UCSD-AML1 (cell line): ENCODE data around the gene RFTN1.
A peak's percentile ranks its signal among the peaks of the same experiment; 100 is the strongest.

Experiments
- DNase-seq: peaks from one replicate; lab custom pipeline; 2025; ENCODE audit not compliant: unreplicated experiment; lab: John Stamatoyannopoulos, UW

RFTN1 gene

DNA sequence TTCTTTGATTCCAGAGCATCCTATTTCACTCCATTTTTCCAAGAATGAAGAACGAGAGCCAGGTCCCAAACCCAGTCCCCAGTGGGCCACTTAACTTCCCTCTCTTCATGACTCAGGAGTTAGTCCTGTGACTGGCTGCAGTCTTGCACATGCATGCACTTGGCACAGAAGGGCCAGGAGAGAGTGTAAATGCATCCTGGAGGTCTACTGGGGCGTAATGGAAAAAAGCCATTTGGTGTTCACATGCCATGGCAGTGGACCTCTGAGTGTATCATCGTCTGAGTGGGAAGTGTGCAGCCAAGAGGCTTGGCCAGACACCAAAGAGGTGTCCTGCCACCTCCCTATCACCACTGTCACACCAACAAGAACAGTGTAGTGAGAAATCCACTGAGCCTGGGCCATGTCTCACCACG is 15.1 kb upstream of the RFTN1 start:
- DNase-seq: no peak

DNA sequence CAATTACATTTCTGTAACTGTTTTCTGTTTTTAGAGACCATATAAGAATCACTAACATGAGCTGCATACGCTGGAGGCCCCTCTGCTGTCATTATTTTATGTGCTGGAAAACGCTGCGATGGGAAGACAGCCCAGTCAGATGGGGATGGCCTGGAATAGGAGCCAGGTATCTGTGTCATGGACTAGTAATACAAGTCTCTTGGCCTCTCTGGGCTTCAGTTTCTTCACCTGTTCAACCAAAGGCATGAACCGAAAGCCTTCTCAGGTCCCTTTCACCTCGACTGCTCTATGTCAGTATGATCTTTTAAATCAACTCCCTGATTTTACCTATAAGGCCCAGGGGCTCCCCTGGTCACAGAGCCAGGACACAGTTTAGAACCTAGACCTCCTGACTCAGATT is 14.6 kb upstream of the RFTN1 start:
- no peak for DNase-seq

DNA sequence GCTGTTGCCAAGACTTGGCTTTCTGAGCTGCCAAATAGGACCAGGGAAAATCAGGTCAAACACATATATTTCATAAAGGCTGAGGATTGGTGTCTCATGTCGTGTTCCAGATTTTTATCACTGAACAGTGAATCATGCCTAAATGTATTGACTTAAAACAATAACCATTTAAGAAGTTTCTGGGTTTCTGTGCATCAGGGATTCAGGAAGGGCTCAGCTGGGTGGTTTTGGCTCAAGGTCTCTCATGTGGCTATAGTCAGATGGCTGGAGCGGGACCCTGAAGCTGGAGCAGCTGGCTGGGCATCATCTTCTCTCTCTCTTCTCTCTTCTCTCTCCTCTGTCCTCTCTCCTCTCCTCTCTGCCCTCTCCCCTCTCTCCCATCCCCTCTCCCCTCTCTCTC is 10.7 kb upstream of the RFTN1 start:
- no peak for DNase-seq

DNA sequence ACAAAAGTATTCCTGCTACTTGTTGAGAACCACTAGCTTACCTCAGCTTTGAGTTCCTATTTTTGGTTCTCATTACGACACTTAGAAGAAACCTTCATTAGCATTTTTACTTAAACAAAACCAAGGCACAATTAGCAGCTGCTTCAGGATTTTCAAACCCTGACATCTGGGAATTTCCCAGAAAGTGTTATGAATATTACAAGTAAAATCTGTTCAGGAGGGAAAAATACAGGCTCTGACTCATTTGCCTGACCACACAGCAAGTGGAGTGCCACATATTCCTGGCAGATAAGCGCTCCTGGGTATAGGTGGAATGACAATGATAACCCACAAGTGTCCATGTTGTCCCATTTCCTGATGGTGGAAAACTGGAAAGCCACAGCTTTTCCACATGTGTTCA is 10.3 kb upstream of the RFTN1 start:
- DNase-seq: no peak

DNA sequence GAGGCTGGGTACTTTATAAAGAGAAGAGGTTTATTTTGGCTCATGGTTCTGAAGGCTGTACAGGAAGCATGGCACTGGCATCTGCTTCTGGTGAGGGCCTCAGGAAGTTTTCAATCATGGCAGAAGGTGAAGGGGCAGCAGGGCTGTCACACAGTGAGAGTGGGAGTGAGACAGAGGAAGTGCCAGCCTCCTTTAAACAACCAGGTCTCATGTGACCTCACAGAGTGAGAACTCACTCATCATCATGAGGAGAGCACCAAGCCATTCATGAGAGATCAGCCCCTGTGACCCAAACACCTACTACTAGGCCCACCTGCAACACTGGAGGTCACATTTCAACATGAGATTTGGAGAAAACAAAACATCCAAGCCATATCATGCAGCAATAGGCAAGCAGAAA is 9.3 kb upstream of the RFTN1 start:
- no peak for DNase-seq

DNA sequence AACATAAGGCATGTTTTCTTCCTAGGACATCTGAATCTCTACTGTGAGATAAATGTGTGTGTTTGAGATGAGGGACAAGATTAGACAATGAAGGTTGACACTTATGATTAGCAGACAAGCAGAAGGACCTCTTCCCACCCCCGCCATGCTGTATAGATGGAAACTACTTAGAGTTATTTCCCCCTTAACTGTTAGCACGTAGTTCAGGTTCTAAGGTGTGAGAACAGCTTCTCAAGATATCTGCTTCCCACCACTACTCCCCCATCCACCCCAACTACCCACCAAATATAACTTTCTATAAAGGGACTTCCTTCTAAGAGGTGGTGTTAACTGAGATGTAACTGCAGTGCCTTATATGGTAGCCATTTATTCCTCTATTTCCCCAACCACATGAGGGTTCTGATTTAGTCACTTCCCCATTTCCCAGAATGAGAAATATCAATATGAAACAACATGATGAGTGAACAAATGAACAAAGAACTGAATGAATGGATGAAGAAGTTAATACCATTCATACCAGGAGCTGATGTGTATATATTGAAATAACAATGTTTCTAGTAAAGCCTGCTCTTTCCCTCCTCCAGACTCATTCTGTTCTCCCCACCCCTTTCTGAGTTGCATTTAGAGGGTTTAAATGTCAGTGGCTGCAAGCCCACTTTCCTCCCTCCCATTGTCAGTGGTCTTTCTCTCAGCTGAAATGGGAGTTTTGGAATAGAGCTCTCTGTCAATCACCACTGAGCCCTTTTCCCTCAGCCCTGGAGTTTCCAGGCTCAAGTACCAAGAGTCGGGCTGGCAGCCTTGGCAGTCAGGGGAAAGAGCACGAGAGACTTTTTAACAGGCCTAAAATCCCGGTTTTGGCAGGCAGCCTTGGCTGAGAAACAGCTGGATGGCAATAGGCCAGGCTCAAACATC is 7.7 kb upstream of the RFTN1 start:
- no peak for DNase-seq

DNA sequence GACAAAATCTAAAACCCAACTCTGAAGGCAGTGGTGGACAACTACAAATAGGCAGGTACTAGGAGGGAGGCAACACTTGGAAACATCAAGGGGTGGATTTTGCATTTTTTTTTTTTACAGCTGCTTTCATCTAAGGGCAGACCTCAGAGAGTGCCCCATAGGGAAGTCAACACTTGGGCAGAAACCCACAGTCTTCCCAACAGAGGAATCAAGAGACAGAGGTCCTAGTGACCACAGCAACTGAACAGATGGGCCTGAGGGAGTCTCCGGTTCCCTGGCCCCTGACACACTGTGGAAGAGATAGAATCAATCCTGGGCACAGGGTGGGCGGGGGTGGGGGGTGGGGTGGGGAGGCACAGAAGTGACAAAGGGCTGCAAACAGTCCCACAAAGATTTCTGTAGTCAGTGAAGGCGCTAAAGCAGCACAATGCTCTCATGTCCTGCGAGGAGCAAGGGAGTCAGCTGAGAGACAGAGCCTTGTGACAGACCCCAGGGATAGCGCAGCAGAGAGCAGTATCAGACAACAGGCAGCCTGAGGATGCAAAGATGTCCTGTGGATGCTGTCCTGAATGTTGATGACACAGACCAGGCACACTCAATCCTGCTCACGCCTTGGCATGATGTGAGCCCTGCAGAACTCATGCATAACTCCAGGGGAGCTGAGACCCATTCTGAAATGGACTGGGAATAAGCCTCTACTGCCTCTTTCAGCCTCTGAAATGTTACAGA is 6.9 kb upstream of the RFTN1 start:
- no peak for DNase-seq

DNA sequence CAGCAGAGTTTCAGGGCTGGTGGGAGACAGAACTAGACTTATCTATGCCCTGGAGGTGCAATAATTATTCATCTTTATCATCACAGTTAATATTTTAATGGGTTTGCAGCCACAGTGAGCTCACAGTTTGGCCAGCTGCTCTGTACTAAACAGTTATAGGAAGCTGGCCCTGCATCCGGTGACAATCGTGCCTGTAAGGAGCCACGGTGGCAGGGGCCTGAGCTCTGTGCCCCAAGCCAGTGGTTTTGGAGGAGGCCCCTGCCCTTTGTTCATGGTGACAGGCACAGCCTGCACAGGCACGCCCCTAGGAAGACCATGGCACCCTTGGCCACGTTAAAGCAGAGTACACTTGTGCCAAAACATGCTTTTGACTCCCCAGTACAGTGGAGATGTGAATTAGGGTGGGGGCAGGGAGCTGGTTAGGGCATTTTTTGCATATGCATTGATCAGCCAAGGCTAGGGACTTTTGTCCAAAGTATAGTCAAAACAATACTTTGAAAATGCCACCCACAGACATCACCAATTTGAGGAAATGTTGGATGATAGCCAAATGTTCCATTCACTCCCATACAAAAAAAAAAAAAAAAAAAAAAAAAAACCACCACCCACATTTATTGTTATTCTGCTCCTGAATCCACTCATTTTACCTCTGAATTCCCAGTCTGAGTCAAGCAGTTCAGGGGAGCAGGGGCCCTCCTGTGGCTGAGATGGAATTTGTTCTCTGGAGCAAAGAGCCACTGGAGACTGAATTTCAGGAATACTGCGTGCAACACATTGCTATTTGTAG is 3.4 kb upstream of the RFTN1 start:
- DNase-seq: peak; percentile 36

DNA sequence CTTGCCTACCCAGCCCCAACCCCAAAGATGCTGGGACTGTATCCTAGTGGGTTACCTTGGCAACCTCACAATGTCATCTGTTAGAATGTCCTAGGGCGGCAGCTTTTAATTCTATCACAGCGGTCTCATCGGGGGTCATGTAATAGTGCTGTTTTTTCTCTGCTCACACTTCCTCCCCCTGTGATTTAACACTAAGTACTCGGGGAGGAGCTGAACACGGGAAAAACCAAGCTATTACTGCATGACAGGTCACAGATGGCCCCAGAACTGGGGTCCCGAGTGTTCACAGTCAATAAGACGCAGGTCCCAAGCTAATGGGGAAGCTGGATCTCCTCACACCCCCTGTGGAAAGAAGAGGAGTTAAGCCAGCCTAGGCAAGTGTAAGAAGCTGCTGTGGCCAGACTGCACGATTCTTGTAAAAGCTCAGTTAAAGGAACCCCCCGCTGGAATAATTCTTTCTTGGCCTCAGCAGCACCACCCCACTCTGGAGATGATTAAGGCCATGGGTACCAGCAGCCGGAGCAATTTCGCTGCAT is 2.5 kb upstream of the RFTN1 start:
- no peak for DNase-seq

DNA sequence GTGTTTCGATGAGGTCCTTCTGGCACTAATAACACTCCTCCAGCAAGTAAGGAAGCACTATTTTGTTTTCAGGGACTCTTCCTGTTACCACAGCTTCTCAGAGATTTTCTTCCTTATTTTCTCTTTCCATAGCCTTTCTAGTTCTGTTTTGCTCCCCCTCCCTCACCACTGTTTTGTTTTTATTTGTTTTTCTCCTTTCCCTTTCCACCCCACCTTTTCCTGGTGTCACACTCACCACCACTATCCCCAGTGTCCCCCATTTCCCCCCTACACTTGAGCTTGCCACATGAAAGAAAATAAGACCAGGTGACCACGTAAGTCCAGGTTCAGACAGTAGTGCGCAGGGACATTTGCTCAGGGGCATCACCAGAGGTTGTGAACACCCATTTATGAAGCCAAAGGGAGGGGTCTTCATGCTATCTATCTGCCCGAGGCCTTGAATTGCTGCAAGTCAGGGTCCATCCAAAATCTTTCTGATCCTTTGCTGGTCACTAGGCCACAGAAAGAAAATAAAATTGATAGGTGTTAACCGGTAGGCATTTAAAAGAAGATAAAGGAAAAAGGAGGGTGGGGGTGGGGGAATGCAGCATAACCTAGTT is 1.4 kb upstream of the RFTN1 start:
- DNase-seq: no peak

DNA sequence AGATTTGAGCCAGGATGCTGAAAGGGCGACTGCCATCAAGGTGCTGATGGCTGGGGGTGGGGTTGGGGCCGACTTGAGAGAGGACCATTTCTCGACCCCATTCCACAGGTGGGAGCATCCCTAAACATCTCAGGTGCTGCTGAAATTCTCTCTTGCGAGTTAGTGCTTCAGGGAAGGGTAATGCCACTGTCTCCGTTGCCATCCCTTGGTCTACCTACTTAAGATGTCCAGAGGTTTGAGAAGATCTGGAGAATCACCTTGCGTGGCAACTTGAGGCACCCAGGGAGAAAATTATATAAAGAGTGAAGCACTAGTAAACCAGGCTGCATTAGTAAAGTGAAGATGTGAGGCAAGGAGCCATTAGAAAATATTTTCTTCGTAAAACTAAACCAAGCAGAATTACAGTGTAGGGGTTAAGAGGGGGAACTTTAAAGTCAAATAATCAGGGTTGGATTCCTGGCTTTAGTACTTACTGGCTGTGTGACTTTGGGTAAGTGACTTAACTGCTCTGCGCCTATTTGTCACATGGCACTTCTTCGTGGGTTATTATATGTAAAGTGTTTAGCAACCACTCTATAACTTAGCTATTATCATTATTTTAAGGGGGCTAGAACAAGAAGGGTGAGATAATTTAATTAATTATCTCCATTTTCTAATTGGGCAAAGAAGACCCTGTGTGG is 662 bp upstream of the RFTN1 start:
- DNase-seq: no peak

DNA sequence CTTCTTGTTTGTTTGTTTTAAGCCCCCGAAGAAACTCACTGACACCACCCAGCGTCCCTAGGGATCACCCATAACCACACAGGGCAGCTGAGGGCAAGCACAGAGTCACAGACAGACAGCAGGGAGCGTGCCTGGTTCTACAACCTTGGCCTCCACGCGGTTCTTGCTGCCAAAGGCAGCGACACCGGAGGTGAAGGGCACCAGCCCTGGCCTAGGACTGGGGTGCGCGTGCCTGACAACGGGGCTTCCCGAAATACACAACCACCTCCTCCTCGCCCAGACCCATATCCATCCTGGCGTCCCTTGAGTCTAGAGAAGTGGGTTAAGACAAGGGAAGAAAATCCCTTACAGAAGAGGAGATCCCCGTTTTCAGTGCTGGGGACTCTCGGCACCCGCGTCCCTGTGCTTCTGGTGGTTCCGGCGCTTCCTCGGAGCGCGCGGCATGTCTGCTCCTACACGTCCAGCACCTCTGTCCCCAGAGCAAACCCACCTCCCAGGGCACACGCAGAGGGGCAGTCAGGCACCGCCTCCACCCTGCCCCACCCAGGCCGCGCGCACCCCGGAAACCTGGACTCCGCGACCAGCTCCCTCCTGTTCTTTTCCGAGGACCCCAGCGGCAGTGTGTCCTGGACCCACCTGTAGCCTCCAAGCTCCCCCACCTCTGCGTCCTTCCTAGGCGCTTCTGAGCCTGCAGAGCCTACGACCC is 911 bp downstream of the RFTN1 start:
- DNase-seq: peak; percentile 68

DNA sequence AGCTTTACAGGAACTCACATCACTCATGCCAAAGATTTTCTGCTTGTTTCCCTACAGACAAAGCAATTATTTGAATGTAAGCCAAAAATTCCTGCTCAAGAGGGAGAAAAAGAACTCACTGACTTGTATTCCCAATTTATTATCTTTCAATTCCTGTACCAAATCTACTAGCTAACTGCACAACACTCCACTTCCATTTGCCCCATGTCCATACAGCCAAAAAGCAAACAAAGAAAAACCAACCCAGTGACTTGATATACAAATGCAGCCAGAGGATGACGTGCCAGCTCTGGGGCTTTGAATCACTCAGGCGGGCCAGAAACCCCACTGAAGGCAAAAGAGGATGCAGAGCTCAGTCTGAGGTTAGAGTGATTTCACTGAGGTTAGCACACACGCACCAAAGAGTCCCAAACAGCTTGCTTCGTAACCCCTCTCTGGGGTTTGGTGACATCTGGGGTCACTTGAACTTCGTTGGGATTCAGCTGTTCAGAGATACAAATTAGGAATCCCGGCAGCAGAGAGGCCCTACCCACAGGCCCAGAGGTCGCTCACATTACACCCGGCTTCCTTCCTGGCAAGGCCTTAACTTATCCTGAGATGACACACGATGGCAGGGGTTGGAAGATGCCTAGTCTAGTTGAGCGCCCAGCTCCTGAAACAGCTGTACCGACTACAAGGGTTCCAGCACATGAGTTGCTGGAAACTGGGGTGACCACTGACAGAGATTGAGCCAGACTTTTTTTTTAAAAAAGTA is 1.6 kb downstream of the RFTN1 start:
- DNase-seq: peak; percentile 68

DNA sequence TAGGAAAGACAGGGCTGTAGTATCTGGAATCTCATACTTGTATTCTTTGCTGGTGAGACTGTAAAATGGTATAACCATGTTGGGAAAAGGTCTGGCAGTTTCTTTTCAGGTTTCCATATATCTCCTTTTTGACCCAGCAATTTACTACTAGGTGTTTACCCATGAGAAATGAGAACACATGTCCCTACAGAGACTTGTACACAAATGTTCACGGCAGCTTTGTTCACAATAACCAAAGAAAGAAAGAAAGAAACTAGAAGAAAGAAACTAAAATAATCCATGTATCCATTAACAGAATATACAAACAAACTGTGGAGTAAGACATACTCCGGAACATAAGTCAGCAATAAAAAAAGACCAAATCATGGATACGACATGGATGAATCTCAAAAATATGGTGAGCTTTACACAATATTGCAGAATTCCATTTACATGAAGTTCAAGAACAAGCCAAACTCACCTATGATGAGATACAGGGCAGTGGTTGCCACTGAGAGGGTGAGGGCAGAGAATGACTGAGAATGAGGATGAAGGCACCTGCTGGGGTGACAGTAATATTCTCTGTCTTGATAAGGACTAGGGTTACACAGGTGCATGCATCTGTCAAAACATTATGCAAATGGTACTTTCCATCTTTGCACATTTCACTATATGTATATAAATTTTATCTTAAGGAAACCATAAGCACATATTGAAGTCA is 2.7 kb downstream of the RFTN1 start:
- no peak for DNase-seq

DNA sequence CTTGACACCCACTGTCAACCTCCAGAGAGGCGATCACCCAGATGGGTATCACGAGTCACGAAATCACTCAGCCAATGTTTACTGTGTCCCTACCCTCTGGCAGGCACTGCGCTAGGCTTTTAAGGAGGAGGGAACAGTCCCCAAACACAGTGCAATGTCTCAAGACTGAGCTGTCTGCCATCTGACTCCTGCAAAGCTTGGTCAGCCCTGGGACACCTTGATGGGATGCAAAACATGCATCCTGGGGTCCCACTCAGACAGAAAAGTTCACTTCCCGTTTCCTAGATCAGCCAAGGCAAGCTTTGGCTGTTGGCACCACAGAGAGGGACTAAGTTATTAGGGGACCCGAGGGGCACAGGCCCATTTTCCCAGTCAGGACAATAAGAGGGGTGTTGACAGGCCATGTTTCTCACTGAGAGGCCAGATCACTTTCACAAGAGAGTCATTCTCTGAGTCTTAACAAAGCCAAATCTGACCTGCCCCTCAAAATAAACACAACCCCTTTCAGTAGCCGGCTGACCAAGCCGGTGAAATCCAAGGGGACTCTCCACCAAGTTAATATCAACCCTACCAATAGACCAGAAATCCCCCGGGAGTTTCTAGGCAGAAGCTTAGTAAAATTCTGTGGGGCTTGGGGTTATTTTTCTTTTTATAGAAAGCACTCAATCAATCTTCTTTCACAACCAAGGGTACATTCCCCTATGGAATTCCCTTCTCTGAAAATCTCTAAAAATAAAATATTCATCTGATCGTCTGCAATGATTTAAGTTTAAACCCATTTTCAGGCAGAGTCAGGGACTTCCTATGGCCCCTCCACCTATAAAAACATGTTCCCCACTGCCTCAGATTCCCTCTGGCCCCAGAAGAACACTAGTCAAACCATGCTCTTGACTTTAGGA is 3.5 kb downstream of the RFTN1 start:
- DNase-seq: no peak

DNA sequence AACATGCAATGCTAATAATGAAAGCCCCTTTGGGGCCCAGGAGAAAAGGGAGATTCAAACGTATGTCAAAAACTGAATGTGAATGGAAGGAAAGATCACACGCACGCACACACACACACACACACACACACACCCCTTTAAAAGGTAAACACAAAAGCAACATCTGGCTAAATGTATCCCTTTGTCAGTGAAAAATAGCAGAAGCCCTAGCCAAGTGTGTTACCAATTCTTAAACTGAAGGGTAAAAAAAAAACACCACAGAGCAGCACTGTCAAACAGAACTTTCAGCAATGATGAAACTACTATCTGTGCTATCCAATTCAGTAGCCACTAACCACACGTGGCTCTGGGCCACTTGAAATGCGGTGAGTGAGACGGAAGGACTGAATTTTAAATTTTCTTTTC is 4.9 kb downstream of the RFTN1 start:
- no peak for DNase-seq

DNA sequence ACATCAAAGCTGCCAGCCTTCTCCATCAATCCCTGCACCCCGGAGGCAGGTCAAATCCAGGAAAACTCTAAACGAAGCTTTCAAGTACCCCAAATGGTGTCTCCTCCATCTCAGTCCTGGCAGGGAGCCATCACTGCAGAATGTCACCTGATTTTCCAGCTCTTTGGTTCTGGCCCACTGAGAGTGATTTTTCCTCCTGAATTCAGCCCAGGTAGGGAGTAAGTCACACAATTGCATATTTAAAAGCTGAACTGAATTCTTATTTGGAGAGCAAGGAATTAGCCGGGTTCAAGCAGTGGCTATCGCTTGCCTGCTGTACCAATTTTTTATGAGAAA is 5.3 kb downstream of the RFTN1 start:
- no peak for DNase-seq
